Retinal pigment epithelial cell (primary cell): ENCODE results near the gene XYLT2.
A peak's percentile ranks its signal among the peaks of the same experiment; 100 is the strongest.
"Not testable (repeated sequence)": the region's sequence is repeated elsewhere in the genome, so short reads cannot be mapped to it uniquely, and the experiment has no call there.

ENCODE experiments used
- DNase-seq: peaks from one replicate; pipeline ENCODE4 v3.0.0-alpha.2; 2010; ENCODE audit warnings: low read depth
- H3K4me3 ChIP-seq: 2 replicates; pipeline ENCODE4 v1.5.1; 2011; ENCODE audit warnings: mild to moderate bottlenecking, low read length, control low read depth, moderate library complexity
- TF ChIP-seq, protein P1 (sequence below): conservative IDR thresholded peaks from 2 replicates; pipeline ENCODE4 v1.5.1; 2011; ENCODE audit warnings: low read depth, low read length, control low read depth, inconsistent platforms

The XYLT2 gene

DNA sequence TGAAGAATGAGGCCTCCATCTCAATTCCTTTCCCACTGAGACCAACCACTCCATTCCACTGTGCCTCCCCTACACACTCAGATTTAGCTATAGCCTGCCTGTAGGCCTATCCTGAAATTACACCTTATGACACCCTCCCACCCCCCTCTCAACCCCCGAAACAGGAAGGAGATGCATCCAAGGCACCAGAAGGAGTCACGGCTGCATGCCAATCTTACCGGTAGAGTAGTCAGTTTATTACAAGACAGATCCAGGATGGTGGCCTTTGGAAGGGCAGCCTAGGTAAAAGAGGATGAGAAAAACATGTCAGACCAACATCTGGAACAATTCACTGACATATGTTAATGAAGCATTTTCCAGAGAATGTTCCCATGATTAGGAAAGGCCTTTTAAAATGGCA is 48.8 kb downstream of the XYLT2 start:
- TF ChIP-seq, protein P1, sequence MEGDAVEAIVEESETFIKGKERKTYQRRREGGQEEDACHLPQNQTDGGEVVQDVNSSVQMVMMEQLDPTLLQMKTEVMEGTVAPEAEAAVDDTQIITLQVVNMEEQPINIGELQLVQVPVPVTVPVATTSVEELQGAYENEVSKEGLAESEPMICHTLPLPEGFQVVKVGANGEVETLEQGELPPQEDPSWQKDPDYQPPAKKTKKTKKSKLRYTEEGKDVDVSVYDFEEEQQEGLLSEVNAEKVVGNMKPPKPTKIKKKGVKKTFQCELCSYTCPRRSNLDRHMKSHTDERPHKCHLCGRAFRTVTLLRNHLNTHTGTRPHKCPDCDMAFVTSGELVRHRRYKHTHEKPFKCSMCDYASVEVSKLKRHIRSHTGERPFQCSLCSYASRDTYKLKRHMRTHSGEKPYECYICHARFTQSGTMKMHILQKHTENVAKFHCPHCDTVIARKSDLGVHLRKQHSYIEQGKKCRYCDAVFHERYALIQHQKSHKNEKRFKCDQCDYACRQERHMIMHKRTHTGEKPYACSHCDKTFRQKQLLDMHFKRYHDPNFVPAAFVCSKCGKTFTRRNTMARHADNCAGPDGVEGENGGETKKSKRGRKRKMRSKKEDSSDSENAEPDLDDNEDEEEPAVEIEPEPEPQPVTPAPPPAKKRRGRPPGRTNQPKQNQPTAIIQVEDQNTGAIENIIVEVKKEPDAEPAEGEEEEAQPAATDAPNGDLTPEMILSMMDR: no peak
- DNase-seq: no peak
- H3K4me3 ChIP-seq: no peak overlapping the region

DNA sequence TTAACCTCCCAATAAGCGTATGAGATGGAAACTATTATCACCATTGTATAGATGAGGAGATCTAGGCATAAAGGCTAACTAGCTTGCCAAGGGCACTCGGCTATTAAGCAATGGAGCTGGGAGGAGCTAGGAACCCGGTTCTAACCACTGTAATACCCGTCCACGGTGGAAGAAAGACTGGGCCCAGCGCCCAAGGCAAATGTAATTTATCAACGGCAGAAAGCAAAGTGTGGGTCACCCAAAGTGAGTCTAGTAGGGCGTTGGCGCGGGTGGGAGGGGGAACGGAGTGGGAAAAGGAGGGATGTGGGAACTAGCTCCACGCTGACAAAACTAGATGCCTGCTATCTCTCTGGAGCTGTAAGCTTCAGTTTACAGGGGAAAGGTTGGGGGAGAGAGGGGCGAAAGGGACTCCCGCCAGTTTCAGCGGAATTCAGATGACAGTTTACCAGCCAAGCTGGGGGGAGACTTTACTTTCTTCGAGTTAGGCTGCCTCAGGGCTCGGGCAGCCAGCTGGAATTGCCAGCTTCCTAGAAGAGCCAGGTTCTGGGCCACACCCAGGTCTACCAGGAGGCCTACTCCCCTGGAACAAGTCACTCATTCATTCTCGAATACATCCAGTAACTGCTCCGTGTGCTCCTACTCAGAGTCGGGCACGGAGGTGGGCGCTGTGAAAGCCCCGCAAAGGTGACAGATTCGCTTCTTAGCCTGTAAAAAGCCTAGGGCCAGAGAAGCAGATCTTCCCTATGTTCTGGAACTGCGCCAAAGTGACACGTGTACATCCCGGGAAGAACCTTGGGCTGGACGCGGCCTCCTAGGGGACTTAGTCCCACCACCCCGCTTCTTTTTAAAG is 50.6 kb downstream of the XYLT2 start:
- TF ChIP-seq, protein P1: no peak
- H3K4me3 ChIP-seq: peak overlapping the region; percentile 98
- no peak for DNase-seq

DNA sequence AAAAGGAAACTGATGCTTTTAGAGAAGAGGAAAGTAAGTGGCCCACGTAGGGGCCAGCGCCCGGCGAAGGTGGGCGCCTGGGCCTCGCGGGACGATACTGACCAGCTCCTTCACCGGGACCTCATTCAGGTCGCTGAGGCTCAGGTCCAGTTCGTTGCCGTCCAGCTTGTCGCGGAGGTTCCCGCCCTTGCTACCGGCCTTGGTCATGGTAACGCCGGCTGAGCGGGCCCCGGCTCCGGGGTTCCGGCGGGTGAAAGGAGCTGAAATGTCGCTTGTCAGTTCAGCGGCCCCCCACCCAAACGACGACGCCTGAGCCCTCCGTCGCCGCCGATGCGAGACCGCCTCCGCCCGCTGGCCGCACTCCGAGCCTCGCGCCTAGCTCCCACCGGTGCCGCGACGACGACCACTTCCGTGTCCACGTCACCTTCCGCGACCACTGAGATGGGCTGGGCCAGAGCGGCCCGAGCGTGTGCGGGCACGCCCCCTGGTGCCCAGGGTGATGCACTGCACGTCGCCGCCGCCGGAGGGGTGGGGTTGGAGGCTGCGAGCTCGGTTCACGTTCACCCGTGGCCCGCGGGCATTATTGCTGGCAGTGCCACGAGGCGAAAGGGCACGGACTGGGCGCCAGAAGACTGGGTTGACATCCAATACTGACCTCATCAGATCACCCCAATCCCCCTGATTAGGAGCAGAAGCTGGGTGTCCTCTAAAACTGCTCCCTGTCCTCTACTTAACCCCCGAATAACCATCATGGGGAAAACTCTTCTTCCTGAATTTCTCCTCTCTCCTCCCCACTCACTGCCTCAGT is 51.4 kb downstream of the XYLT2 start, which contains the start of gene LRRC59:
TSS of gene LRRC59 (minus strand) at position 413 of the 808 bp plus-strand sequence. CDS start at position 207, 206 bp downstream.
- H3K4me3 ChIP-seq: peak within 1 kb of the TSS; percentile 98
- peak; percentile 33 for DNase-seq
- TF ChIP-seq, protein P1: peak; percentile 93

DNA sequence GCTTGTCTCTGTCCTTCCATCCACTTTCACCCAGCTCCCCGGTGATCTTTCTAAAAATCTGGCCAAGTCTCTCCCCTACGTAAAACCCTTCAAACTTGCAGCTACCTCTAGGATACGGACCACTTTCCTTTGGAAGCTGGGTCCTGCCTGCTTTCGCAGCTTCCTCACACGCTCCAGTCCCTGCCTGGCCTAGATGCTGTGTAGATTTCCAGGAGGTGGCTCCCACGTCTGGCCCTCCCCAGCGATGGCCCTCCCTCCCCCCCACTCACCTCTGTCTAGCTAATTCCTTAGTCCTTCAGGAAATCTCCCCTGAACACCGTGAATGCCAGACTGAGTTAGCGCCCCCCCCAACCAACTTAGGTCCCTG is 52.0 kb downstream of the XYLT2 start:
- no peak for DNase-seq
- TF ChIP-seq, protein P1: no peak
- H3K4me3 ChIP-seq: peak overlapping the region; percentile 98

DNA sequence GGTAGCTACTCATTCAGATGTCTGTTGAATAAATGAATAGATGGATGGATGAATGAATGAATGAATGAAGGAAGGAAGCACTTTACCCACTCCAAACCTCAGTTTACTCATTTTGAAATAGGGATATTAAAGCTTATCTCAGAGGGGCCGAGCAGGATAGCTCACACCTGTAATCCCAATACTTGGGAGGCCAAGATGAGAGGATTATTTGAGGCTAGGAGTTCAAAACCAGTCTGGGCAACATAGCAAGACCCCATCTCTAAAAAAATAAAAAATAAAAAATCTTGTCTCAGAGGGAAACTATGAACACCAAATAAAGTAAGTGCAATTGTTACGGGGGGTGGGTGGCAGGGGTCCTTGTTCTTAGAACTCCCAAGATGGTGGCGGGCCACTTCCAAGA is 52.7 kb downstream of the XYLT2 start:
- not testable (repeated sequence) for H3K4me3 ChIP-seq

DNA sequence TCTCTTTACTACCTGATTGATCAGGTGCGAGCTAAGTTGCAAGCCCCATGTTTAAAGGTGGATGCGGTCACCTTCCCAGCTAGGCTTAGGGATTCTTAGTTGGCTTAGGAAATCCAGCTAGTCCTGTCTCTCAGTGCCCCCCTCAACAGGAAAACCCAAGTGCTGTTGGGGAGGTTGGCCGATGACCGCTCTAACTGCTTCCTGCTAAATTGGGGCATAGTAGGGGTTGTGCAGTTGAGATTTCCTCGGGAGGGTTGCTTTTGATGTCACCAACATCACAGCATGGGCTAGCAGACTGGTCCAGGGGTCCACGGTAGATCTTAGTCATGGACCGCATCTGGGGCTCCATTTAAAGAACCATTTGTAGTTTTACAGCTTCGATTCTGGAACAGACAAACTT is 53.7 kb downstream of the XYLT2 start:
- not testable (repeated sequence) for H3K4me3 ChIP-seq, DNase-seq

More for the DNA sequence above, 52.7 kb downstream of the XYLT2 start:
- DNase-seq: not testable (repeated sequence)

DNA sequence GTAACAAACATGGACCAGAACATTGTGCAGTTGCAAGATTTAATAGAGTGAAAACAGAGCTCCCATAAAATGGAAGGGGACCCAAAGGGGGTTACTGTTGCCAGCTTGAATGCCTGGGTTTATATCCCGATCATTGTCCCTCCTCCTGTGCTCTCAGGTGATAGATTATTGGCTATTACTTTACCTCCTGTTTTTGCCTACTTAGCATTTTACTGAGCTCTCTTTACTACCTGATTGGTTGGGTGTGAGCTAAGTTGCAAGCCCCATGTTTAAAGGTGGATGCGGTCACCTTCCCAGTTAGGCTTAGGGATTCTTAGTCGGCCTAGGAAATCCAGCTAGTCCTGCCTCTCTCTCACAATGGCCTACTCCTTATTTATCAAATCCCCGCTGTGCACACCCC is 59.4 kb downstream of the XYLT2 start:
- not testable (repeated sequence) for DNase-seq, H3K4me3 ChIP-seq

DNA sequence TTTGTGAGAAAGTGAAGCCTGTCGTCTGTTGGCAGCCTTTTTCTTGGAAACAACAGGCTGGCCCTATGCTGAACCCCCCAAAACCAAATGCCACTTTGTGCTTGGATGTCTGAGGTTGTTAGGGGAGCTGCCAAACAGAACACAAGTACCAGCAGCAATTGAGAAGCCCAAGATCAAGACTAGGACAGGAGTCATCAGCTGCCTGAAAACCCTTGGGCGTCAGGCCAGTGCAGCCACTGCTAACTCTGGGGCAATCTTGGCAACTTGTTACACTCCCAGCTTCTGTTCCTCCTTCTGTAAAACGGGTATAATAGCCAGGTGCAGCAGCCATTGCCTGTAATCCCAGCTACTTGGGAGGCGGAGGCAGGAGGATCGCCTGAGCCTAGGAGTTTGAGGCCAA is 60.7 kb downstream of the XYLT2 start:
- DNase-seq: no peak
- no peak overlapping the region for H3K4me3 ChIP-seq
- TF ChIP-seq, protein P1: no peak
